Activated CD8-positive, alpha-beta memory T cell treated with anti-CD3 and anti-CD28 coated beads for 36 hours (primary cell): Measurements from ENCODE around the gene CMBL. TPM values are rescaled to one million over a fixed set of nuclear protein-coding genes. Genes with fewer than 3 reads are reported as not detected.
"Not testable (repeated sequence)": the region's sequence is repeated elsewhere in the genome, so short reads cannot be mapped to it uniquely, and the experiment has no call there.

Experiments used
- CTCF ChIA-PET: fragments of 350-600 bp; sonication (Branson Sonifier 250); formaldehyde crosslinking; loops from one replicate; lab custom pipeline; 2021; ENCODE audit warnings: antibody characterized with exemption; lab: Charles Lee
- POLR2A ChIA-PET: fragments of 350-600 bp; sonication (Branson Sonifier 250); formaldehyde crosslinking; loops from one replicate; lab custom pipeline; 2021; ENCODE audit warnings: antibody characterized with exemption; lab: Charles Lee
- total RNA-seq, 2 experiments: library from RNA; stranded (reverse); gene quantifications; one replicate each; pipeline ENCODE4 v1.2.3, GENCODE V29; 2021

Gene CMBL
- total RNA-seq, 2 experiments from 2014 or later = 3.0 to 4.1 TPM

DNA sequence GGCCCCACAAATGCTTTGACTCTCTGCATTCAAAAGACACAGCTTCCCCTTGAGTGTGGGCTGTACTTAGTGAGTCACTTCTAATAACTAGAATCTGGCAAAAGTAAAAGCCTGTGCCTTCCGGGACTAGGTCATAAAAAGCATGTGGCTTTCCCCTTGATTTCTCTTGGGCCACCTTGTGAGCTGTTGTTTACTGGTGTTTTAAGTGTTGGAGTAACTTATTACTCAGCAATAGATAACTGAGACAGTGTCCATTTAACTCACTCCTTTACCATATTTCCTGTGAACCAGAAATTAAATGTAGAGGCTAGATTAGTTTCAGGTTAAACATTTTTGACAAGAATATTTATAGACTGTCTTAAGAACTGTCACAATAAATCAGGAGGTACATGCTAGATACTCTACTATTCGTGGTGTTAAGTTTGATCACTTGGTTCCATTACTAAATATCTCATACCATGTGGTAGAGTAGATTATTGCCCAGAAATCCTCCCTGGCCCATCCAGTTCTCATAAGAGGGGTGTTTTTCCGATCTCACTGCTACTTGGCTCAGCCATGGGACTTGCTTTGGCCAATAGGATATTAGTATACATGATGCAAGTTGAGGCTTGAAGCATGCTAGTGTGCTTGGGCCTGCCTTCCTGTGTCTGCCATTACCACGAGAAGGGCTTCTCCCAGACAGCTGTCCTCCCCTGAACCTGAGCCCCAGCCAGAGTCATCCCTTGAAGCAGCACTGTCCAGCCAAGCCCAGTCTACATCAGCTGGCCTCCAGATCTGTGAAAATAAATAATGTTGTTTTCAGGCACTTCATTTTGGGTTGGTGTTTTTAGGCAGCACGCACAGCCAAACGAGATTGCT lies 10.4 kb upstream of the CMBL start:
- POLR2A ChIA-PET = interaction anchor here (1.6 kb wide), 1 partner anchor 35 kb away, joined by 4 read pairs; the partner anchor contains the start of gene MARCHF6
- CTCF ChIA-PET = no interaction called here

DNA sequence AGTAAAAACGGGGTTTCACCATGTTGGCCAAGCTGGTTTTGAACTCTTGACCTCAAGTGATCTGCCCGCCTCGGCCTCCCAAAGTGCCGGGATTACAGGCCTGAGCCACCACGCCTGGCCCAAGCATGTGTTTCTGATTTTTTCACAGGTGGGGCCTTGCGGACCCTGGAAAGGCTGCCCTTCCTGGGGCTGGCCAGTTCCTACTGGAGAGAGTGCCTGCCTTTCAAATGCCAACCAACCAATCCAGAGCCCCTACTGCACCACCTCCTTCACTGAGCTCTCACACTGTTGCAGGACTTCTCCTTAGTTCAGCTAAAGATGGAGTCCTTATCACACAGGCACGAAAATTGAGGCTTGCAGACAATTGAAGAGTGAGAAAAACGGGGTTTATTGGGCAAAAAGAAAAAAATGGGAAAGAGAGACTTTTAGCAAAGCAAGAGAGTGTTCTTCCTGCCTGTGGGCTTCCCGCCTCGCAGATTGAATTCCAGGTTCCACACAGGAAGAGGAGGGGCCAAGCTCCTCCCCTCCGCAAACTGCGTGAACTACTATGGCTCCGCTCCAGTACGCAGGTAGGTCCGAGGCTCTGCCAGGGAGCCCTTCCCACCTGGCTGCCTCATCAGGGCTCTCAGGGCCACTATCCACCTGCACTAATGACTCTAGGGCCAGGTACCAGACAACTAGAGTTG lies 8.3 kb upstream of the CMBL start:
- ChIA-PET POLR2A (no interaction called here), CTCF (no interaction called here)

DNA sequence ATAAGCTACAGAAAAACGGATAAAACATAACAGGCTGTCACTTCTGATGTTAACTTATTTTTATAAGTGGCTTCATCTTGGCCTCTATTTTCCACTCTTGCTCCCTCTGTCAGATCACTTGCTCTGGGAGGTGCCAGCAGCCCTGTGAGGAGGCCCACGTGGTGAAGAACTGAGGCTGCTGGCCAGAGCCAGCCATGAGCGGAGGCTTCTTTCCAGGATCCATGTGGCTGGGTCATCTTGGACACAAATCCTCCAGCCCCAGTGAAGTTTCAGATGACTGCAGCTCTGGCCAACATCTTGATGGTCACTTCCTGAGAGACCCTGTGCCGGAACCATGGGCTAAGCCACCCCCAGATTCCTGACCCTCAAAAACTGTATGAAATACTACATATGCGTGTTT lies 7.5 kb upstream of the CMBL start:
- ChIA-PET CTCF (no interaction called here), POLR2A (no interaction called here)

DNA sequence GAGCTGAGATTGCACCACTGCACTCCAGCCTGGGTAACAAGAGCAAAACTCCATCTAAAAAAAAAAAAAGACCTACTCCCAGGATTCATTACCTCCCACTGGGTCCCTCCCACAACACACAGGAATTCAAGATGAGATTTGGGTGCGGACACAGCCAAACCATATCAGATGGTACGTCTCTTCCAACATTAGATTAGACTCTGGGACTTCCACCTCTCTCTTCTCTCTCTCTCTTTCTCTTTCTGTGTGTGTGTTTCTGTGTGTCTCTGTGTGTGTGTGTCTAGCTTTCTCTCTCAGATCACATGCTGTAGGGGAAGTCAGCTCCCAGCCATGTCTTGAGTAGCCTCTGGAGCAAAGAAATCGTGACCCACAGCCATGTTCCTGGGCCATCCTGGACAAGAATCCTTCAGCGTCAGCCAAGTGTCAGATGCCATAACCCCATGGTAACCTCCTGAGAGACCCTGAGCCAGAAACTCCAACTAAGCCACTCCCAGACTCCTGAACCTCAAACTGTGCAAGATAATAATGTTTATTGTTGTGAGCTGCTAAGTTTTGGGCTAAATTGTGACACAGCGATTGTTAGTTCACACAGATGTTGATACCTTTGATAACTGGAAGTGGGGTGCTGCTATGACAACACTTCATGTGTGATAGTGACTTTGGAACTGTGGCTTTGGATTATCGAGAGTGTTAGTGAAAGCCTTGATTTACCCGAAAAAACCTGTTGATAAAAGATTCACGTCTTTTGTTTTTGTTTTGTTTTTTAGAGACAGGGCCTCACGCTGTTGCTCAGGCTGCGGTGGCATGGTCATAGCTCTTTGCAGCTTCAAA lies 4.1 kb upstream of the CMBL start:
- POLR2A ChIA-PET = no interaction called here
- CTCF ChIA-PET = no interaction called here

DNA sequence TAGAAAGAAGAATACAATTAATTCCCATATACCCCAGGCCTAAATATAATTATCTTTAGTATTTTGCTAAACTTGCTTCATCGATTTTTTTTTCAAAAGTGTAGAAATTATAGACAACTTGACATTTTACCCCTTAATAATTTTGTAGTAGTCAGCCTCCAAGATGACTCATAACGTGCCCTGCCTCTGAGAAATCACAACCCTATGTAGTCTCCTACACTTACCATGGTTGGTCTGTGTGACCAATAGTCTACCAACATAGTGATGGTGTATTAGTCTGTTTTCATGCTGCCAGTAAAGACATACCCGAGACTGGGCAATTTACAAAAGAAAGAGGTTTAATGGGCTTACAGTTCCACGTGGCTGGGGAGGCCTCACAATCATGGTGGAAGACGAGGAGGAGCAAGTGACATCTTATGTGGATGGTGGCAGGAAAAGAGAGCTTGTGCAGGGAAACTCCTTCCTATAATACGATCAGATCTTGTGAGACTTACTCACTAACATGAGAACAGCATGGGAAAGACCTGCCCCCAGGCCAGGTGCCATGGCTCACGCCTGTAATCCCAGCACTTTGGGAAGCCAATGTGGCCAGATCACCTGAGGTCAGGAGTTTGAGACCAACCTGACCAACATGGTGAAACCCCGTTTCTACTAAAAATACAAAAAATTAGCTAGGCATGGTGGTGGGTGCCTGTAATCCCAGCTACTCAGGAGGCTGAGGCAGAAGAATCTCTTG lies 3.3 kb upstream of the CMBL start:
- CTCF ChIA-PET, POLR2A ChIA-PET: not testable (repeated sequence)

DNA sequence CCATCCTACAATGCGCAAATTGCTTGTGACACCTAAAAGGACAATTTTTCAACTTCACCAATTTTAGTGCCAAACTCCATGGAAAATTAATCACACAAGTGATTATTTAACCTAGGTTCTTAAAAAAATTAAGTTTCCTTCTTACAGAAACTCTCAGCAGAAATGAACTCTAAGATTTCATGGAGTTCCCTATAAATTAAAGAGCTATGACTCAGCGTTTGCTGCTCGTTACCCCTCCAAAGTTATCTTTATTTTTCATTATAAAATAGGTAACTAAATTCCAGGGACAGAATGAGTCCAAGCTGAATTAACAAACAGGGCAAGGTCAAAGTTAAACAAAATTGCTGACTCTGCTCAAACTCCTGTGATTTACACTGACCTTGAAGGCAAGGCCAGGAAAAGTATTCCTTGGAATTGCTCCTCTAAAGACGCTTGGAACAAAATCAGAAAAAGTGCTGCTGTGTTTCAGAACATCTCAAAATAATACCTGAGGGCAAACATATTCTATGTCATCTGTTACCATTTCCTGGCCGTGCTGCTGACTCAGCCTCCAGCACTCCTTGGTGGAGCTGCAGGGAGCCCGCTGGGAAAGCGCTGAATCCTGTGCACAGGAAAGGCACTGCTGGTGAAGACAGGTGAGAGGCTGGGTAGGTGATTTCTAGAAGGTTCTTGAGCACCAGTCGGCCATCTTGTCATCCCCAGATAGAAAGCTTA lies 2.5 kb upstream of the CMBL start:
- CTCF ChIA-PET = no interaction called here
- POLR2A ChIA-PET = no interaction called here

DNA sequence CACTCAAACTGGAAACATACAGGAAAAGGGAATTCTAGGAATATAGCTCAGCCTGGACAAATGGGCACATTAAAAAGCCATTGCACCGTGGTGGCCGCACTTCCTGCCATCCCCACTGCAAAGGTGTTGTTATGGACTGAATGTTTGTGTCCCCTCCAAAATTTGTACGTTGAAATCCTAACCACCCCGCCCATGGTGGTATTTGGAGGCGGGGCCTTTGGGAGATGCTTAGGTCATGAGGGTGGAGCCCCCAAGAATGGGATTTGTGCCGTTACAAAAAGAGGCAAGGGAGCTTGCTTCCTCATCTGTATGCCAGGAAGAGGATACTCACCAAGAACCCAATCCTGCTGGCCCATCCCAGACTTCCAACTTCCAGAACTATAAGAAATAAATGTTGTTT lies 1.1 kb upstream of the CMBL start:
- ChIA-PET CTCF (interaction anchor here (1.2 kb wide), 1 partner anchor 44 kb away, joined by 3 read pairs; no protein-coding TSS in a partner anchor), POLR2A (no interaction called here)

DNA sequence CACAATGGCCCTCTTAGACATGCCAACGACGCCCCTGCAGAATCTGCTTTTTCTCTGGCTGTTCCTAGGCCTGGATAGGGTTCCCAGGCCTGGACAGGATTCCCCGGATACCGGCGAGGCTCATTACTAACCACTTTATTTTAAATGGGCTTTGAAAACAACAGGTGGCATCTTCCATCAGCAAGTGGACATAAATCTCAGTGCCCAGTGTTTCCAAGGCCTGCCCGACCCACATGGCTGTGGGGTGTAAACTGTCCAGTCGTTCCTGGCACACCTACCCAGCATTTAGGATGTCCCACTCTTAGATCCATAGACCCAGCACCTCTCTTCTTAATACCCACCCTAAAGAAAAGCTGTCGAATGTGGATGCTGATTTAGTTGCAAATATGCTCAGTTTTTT lies 896 bp downstream of the CMBL start:
- ChIA-PET CTCF (no interaction called here), POLR2A (no interaction called here)

DNA sequence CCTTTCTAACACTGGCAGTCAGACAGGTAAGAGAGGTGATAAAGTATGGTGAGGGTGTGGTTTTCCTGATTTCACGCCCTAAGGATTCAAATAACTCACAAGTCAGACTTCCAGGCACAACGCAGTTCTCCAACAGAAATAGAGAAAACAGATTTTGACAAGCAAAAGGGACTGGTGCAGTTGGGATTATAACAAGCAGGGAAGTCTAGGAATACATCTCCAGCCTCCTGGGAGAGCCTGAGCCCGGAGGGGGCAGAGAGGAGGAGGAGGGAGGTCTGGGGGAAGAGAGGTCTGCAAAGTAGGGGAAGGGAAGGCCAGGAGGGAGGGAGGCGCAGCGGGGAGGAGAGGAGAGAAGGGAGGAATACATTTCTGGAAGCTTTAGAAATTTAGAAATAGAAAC lies 1.6 kb downstream of the CMBL start:
- CTCF ChIA-PET = no interaction called here

DNA sequence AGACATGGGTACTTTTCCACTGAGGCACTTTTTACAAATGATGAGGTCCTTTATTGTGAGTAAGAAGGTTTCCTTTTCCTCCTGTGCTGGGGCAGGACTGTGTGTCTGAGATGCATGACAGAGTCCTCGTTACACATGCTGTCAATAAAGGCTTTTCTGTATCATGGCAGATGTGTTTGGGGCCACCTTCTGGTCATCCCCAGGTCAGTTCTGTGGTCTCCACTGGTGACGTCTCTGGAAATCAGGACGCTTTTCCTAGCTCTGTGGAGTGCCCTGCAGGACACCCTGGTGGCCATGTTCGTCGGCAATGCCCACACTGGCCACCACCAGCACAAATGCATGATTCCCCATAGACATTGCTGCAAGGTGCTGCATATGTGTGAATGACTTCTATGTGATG lies 2.8 kb downstream of the CMBL start:
- ChIA-PET POLR2A (no interaction called here), CTCF (no interaction called here)

More for the DNA sequence above, 1.6 kb downstream of the CMBL start:
- POLR2A ChIA-PET = no interaction called here

DNA sequence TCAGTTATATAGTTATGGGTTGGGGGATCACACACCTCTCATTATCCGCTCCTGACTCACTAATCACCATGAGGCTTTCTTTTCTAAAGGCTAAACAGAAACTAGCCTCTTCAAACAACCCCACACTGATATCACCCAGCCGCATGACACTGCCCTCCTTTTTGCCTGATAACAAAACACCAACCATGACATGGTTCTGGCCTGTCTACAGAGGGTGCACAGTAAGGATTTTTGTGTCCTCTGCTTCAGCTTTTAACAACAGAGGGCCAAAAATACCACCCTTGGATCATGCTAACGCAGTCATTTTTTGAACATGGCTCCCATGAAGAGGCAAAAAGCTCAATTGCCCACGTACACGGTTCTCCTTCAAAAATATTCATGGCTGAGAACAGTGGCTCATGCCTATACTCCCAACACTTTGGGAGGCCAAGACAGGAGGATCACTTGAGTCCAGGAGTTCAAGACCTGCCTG lies 4.0 kb downstream of the CMBL start:
- ChIA-PET POLR2A (no interaction called here), CTCF (interaction anchor here (0.7 kb wide), 1 partner anchor 137 kb away, joined by 3 read pairs; no protein-coding TSS in a partner anchor)

DNA sequence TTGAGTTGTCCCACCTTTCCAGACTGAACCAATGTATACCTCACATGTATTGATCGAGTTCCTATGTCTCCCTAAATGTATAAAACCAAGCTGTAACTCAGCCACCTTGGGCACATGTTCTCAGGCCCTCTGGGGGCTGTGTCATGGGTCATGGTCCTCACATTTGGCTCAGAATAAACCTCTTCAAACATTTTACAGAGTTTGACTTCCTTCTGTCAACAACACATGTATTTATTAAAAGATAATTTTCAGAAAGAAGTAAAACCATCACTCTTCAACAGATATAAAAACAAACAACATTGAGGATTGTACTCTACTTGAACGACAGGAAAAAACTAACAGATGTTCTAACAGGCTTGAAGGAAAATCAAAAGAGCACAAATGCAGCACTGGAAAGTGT lies 4.5 kb downstream of the CMBL start:
- ChIA-PET CTCF (interaction anchor here (0.7 kb wide), 1 partner anchor 138 kb away, joined by 3 read pairs; no protein-coding TSS in a partner anchor), POLR2A (no interaction called here)

DNA sequence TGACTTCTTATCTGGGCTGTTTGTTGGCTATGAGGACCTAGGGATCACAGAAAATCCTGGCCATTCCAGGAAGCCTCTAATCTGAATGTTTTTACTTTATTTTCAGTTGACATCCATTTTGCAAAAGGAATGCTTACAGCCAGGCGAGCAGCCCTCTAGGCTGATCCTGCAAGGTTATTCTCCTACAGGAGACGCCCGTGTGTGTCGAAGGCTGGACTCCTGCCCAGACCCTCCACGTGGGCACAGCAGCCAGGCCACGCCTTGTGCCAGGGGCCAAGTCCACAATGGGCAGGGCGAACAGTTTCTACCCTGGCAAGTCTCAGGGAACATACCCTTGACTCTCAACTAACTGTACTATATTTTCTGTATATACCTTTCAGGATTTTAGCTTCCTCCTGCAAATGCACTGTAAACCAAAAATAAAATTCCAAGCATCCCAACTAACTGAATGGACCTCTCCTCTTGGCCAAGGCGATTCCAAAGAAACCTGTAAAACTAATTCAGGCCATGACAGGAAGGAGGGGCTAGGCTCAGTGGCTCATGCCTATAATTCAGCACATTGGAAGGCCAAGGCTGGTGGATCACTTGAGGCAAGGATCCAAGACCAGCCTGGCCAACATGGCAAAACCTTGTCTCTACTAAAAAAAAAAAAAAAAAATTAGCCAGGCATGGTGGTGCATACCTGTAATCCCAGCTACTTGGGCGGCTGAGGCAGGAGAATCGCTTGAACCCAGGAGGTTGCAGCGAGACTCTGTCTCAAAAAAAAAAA lies 5.7 kb downstream of the CMBL start:
- POLR2A ChIA-PET = no interaction called here
- CTCF ChIA-PET = interaction anchor here (0.6 kb wide), 1 partner anchor 1270 kb away, joined by 3 read pairs; no protein-coding TSS in a partner anchor

DNA sequence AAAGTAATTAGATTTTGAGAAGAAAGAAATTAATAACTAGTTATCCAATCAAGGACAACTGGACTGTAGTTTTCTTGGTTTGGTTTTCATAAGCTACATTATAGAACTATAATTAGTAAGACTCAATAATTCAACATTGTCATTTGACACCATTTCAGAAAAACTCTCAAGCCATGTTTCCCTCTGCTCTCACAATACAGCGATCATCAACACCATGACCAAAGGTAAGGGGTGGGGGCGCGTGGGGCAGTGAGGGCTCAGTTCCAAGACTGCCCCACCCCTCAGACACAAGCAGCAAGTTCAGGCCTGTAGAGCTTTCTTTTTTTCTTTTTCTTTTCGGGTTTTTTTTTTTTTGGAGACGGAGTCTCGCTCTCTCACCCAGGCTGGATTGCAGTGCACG lies 6.4 kb downstream of the CMBL start:
- CTCF ChIA-PET = interaction anchor here (0.6 kb wide), 1 partner anchor 1269 kb away, joined by 3 read pairs; no protein-coding TSS in a partner anchor

DNA sequence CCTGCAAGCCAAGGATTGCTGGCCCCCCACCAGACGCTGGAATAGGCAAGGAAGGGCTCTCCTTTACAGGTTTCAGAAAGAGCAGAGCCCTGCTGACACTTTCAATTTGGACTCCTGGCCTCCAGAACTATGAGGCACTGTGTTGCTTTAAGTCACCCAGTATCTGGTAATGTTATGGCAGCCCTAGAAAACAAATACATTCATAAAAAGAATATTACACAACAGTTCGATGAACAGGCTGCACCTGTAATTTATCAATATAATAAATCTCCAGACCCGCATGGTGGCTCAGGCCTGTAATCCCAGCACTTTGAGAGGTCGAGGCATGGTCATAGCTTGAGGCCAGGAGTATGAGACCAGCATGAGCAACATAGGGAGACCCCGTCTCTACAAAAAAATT lies 7.5 kb downstream of the CMBL start:
- ChIA-PET CTCF (no interaction called here), POLR2A (no interaction called here)

More for the DNA sequence above, 6.4 kb downstream of the CMBL start:
- POLR2A ChIA-PET = interaction anchor here (0.6 kb wide), 1 partner anchor 58 kb away, joined by 5 read pairs; no protein-coding TSS in a partner anchor

DNA sequence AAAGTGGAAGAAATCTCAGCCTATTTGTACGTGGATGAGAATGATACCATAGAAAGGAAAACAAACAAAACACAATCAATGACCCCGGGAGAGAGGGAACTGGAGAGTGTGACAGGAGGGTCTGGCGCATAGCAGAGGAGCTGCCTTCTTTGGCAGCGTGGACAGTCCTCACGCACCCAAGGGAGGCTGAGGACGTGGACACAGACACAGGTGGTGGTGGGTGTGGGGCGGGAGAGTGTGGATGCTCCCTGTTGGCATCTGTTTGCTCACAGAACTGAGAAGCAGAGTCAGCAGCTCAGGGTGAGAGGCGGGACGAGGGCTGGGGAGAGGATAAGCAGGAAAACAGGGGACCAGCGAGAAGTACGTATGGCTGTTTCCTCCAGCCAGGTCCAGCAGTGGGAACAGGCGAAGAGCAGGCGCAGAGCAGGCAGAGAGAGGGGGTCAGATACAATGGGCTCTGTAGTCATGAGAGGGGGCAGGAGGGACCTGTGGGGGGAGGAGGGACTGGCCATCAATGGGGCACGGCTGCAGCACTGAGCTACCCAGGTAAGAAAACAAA lies 10.0 kb downstream of the CMBL start:
- POLR2A ChIA-PET = no interaction called here
- CTCF ChIA-PET = no interaction called here

DNA sequence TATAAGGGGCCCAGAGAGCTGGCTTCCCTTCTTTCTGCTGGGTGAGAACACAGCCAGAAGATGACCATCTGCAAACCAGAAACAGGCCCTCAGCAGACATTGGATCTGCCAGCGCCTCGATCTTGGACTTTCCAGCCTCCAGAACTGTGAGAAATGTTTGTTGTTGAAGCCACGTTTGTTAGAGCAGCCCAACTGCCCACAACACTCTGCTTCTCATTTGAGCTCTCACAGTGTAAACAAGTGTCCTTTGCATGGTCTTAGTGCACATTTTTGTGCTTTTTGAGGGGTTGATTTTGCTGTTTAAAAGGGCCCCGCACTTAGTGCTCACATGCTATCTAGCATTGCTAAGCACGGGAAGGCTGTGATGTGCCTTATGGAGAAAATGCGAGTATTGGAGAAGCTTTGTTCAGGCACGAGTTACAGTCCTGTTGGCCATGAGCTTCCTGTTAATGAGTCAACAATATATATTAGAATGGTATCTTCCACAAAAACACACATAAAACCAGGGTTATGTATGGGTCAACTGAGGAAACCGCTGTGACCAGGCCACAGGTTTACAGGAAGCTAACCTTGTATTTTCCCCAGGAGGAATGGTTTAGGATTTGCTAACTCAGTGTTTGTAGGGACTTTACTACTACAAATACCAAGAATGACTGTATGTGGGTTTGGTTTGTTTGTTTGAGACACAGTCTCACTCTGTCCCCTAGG lies 11.9 kb downstream of the CMBL start:
- ChIA-PET POLR2A (no interaction called here), CTCF (no interaction called here)
